Gastroesophageal sphincter (tissue), 3 donors: Measurements from ENCODE around the gene TST.

Experiments
- EP300 ChIP-seq: sonication (generic); formaldehyde crosslinking; IDR thresholded peaks from one replicate; pipeline ENCODE4 v1.6.1; 2017; ENCODE audit warnings: antibody characterized with exemption, mild to moderate bottlenecking
- POLR2A ChIP-seq, 2 donors: fragments of 450-650 bp; IDR thresholded peaks; one replicate each; pipeline ENCODE4 v1.6.1; 2017; ENCODE audit warnings: antibody characterized with exemption in 2 of 2, mild to moderate bottlenecking in 2 of 2, moderate library complexity in 1 of 2
- POLR2AphosphoS5 ChIP-seq: sonication (generic); formaldehyde crosslinking; IDR thresholded peaks from one replicate; pipeline ENCODE4 v1.6.1; 2017; ENCODE audit warnings: antibody characterized with exemption
- TF ChIP-seq, protein P1 (sequence below), 4 experiments: fragments of 200-600 bp in 2 of 4; fragments of 450-650 bp in 2 of 4; sonication (generic) in 1 of 4; IDR thresholded peaks; one replicate each; pipeline ENCODE4 v1.5.1; 2017 to 2019; ENCODE audit warnings: antibody characterized with exemption in 4 of 4, mild to moderate bottlenecking in 2 of 4, moderate library complexity in 2 of 4

DNA sequence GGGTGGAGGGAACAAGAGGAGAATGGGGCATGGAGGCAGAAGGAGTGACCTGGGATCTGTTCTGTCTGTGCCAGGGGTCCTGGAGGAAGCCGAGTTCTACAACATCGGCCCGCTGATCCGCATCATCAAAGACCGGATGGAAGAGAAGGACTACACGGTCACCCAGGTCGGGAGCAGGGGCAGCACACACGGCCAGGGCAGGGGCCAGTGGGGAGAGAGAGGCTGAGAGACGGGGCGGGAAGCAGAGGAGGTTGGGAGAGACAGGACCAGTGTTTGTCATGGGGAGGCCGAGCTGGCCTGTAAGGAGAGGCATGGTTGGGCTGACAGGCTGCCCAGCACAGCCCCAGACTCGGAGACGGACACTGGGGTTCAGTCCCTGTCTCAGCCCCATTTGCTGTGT, 37.0 kb upstream of the TST start:
- TF ChIP-seq, protein P1, sequence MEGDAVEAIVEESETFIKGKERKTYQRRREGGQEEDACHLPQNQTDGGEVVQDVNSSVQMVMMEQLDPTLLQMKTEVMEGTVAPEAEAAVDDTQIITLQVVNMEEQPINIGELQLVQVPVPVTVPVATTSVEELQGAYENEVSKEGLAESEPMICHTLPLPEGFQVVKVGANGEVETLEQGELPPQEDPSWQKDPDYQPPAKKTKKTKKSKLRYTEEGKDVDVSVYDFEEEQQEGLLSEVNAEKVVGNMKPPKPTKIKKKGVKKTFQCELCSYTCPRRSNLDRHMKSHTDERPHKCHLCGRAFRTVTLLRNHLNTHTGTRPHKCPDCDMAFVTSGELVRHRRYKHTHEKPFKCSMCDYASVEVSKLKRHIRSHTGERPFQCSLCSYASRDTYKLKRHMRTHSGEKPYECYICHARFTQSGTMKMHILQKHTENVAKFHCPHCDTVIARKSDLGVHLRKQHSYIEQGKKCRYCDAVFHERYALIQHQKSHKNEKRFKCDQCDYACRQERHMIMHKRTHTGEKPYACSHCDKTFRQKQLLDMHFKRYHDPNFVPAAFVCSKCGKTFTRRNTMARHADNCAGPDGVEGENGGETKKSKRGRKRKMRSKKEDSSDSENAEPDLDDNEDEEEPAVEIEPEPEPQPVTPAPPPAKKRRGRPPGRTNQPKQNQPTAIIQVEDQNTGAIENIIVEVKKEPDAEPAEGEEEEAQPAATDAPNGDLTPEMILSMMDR (IDR thresholded peaks at IDR 0.05) = no peak
- TF ChIP-seq EP300 (no peak), POLR2A (IDR thresholded peaks at IDR 0.05) (no peak), POLR2AphosphoS5 (no peak)
